ENCODE measurements around the gene CCDC78.

CCDC78 gene

GRCh38 chr16:709566-710499, 16.4 kb downstream of the CCDC78 start:
- DNase-seq, result no peak

GRCh38 chr16:708959-709358, 17.3 kb downstream of the CCDC78 start:
- no peak for DNase-seq

- DNase-seq, result no peak
These were observed 18.2 kb downstream of the CCDC78 start for GRCh38 chr16:708019-708418.

- no peak for DNase-seq
These were observed 19.1 kb downstream of the CCDC78 start for GRCh38 chr16:707062-707538.

GRCh38 chr16:706189-707061, 19.8 kb downstream of the CCDC78 start:
- DNase-seq, result no peak

GRCh38 chr16:705431-706188, 20.6 kb downstream of the CCDC78 start, which contains the start of gene FBXL16:
TSS of gene FBXL16 (minus strand) at chr16:705801. CDS start at chr16:697405, 8,396 bp downstream.
- DNase-seq, result no peak

GRCh38 chr16:704552-705380, 21.5 kb downstream of the CCDC78 start:
- DNase-seq, result no peak

- no peak for DNase-seq
These were observed 22.2 kb downstream of the CCDC78 start for GRCh38 chr16:704047-704446.

- DNase-seq, result no peak
These were observed 22.8 kb downstream of the CCDC78 start for GRCh38 chr16:703406-703805.

- DNase-seq, result no peak
These were observed 23.9 kb downstream of the CCDC78 start for GRCh38 chr16:702341-702740.

- DNase-seq, result peak; percentile 61
These were observed 25.3 kb downstream of the CCDC78 start for GRCh38 chr16:700684-701584.

- no peak for DNase-seq
These were observed 27.2 kb downstream of the CCDC78 start for GRCh38 chr16:698911-699671.

GRCh38 chr16:695355-696089, 30.7 kb downstream of the CCDC78 start:
- DNase-seq, result peak; percentile 69

GRCh38 chr16:694863-695354, 31.3 kb downstream of the CCDC78 start:
- DNase-seq, result no peak

- DNase-seq, result no peak
These were observed 31.9 kb downstream of the CCDC78 start for GRCh38 chr16:694187-694862.

- no peak for DNase-seq
These were observed 32.5 kb downstream of the CCDC78 start for GRCh38 chr16:693766-694165.

GRCh38 chr16:693364-693763, 32.9 kb downstream of the CCDC78 start:
- DNase-seq, result no peak

Data from stimulated activated CD4-positive, alpha-beta T cell treated with anti-CD3 and anti-CD28 coated beads, Interleukin-4, amount 100 ng/mL, for 1 hour (primary cell).